Neuronal stem cell (in vitro differentiated cells): ENCODE measurements around the gene LHX4.

Experiments
- DNase-seq: peaks from one replicate; pipeline ENCODE4 v3.0.0-alpha.2; 2013; ENCODE audit warnings: low spot score
- H2AFZ ChIP-seq: one replicate; pipeline ENCODE4 v1.6.1; 2013; ENCODE audit warnings: mild to moderate bottlenecking, low read length, inconsistent platforms
- H2AK5ac ChIP-seq: 2 replicates; pipeline ENCODE4 v1.6.1; 2013; ENCODE audit warnings: low read depth, mild to moderate bottlenecking, inconsistent platforms, low read length, moderate library complexity, mixed read lengths
- H2BK120ac ChIP-seq: 2 replicates; pipeline ENCODE4 v1.6.1; 2013; ENCODE audit warnings: low read depth, mild to moderate bottlenecking, inconsistent platforms, low read length, moderate library complexity, mixed read lengths
- H2BK12ac ChIP-seq: one replicate; pipeline ENCODE4 v1.6.1; 2013; ENCODE audit warnings: low read length, inconsistent platforms
- H2BK15ac ChIP-seq: 2 replicates; pipeline ENCODE4 v1.6.1; 2013; ENCODE audit warnings: mild to moderate bottlenecking, low read length, inconsistent platforms, mixed read lengths
- H2BK5ac ChIP-seq: one replicate; pipeline ENCODE4 v1.6.1; 2013; ENCODE audit warnings: inconsistent platforms, mild to moderate bottlenecking, low read length, moderate library complexity
- H3K14ac ChIP-seq: one replicate; pipeline ENCODE4 v1.6.1; 2013; ENCODE audit warnings: low read length, inconsistent platforms
- H3K18ac ChIP-seq: 2 replicates; pipeline ENCODE4 v1.6.1; 2013; ENCODE audit warnings: low read length, inconsistent platforms
- H3K23ac ChIP-seq: 2 replicates; pipeline ENCODE4 v1.6.1; 2013; ENCODE audit warnings: low read depth, mild to moderate bottlenecking, mixed read lengths, low read length, inconsistent platforms; ENCODE audit not compliant: poor library complexity
- H3K27ac ChIP-seq: replicated peaks from 3 replicates; pipeline ENCODE4 v1.5.1; 2013; ENCODE audit warnings: low read length, inconsistent platforms
- H3K27me3 ChIP-seq, 3 experiments: 2 replicates each; pipeline ENCODE4 v1.6.1; 2013; ENCODE audit warnings: low read length in 3 of 3, mild to moderate bottlenecking in 2 of 3, inconsistent platforms in 1 of 3, low read depth in 1 of 3, mixed read lengths in 1 of 3, moderate library complexity in 1 of 3; ENCODE audit not compliant: control insufficient read depth in 3 of 3, insufficient read depth in 3 of 3
- H3K36me3 ChIP-seq, 2 donors: replicated peaks in 1 of 2; 2 replicates each; pipeline ENCODE4 v1.6.1; 2013; ENCODE audit warnings: low read length in 2 of 2; ENCODE audit not compliant: control insufficient read depth in 2 of 2, insufficient read depth in 2 of 2
- H3K4ac ChIP-seq: 2 replicates; pipeline ENCODE4 v1.6.1; 2013; ENCODE audit warnings: inconsistent platforms, mild to moderate bottlenecking, low read length, moderate library complexity
- H3K4me1 ChIP-seq, 2 donors: 1 replicate in 1 of 2; 2 replicates in 1 of 2; pipeline ENCODE4 v1.6.1; 2013; ENCODE audit warnings: low read length in 2 of 2, low read depth in 1 of 2; ENCODE audit not compliant: control insufficient read depth in 2 of 2, insufficient read depth in 1 of 2
- H3K4me2 ChIP-seq: one replicate; pipeline ENCODE4 v1.6.1; 2013; ENCODE audit warnings: mild to moderate bottlenecking, low read length, inconsistent platforms; ENCODE audit not compliant: insufficient read depth, poor library complexity, severe bottlenecking
- H3K4me3 ChIP-seq, 2 donors: 2 replicates each; pipeline ENCODE4 v1.5.1; 2013; ENCODE audit warnings: low read length in 2 of 2, mild to moderate bottlenecking in 2 of 2, inconsistent platforms in 1 of 2, moderate library complexity in 1 of 2
- H3K79me1 ChIP-seq: one replicate; pipeline ENCODE4 v1.6.1; 2013; ENCODE audit warnings: low read depth, mild to moderate bottlenecking, inconsistent platforms, low read length, moderate library complexity
- H3K9ac ChIP-seq: one replicate; pipeline ENCODE4 v1.6.1; 2013; ENCODE audit warnings: mild to moderate bottlenecking, low read depth, low read length, inconsistent platforms; ENCODE audit not compliant: poor library complexity
- H3K9me3 ChIP-seq, 2 donors: replicated peaks in 1 of 2; 2 replicates each; pipeline versions ENCODE3 to v1.6.1; 2013; ENCODE audit warnings: low read length in 2 of 2, mild to moderate bottlenecking in 2 of 2, inconsistent platforms in 1 of 2, low read depth in 1 of 2, mixed read lengths in 1 of 2, moderate library complexity in 1 of 2; ENCODE audit not compliant: control insufficient read depth in 2 of 2, insufficient read depth in 1 of 2
- H4K8ac ChIP-seq: one replicate; pipeline ENCODE4 v1.6.1; 2013; ENCODE audit warnings: low read depth, mild to moderate bottlenecking, inconsistent platforms, low read length, moderate library complexity
- H4K91ac ChIP-seq: one replicate; pipeline ENCODE4 v1.6.1; 2013; ENCODE audit warnings: low read length, low read depth, mild to moderate bottlenecking, inconsistent platforms; ENCODE audit not compliant: poor library complexity
- WGBS, 2 donors: extraction: QIAGEN DNeasy Blood & Tissue Kit; methylation state at CpG; one replicate each; pipeline ENCODE4 v1.1.7; 2013; ENCODE audit warnings: missing lambda C conversion rate in 2 of 2, mixed read lengths in 1 of 2; ENCODE audit not compliant: insufficient read length in 2 of 2, insufficient replicate concordance in 1 of 2; ENCODE audit errors: extremely low coverage in 2 of 2; 5-methylcytosine and 5-hydroxymethylcytosine counted together

The LHX4 gene

DNA sequence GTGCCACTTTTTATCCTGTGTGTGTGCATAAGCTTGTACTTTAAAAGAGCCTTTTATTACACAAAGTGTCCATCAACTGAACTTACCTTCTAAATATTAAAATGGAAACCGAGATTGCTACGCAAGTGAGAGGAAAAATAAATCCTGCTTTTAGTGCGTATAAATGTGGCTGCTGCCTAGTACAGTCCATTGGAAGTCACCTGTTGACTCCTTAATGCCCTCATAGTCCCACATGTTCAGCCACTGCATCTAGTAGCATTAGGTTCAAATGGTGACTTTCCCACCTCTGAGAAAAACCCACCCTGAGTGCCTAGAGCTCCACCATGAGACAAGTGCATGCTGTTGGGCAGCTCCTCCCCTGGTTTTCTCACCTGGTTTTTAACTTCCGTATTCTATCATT, 53.0 kb downstream of the LHX4 start:
- Histone ChIP-seq H2AFZ (no peak overlapping the region), H2BK15ac (no peak overlapping the region)
- WGBS, 2 donors: no CpG with 5 or more reads among the region's 4 CpGs

DNA sequence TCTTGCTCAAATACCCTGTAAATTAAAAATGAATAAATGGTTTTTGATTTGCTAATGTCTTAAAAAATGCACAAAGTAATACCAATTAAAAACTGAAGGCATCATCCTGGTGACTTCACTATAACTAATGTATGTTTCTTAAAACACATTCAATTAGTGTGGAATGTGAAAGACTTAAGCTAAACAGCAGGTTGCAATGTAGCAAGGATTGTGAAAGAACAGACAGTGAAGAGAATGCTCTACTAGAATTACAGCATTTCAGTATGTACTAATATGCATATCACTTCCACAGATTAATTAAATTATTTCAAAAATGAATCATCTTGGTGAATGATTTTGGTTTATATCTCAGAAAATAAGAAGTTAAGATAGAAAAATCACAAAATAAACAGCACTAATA, 56.4 kb downstream of the LHX4 start:
- Histone ChIP-seq H2AK5ac (no peak overlapping the region), H3K4me1 (no peaks in the 10 kb centered on the region), H2BK5ac (no peak overlapping the region), H2AFZ (no peak overlapping the region), H4K91ac (no peak overlapping the region), H3K4ac (no peak overlapping the region), H3K14ac (no peak overlapping the region), H3K23ac (no peak overlapping the region), H3K4me3 (no peak overlapping the region), H3K9ac (no peak overlapping the region), H3K9me3 (no peaks in the 10 kb centered on the region), H2BK120ac (no peak overlapping the region), H3K4me2 (no peak overlapping the region), H3K79me1 (no peaks in the 10 kb centered on the region), H3K27me3 (no peaks in the 10 kb centered on the region), H2BK12ac (no peak overlapping the region), H3K36me3 (peaks cover 0 to 47% of the 10 kb centered on the region in 2 donors), H3K18ac (no peak overlapping the region), H3K27ac (no peak overlapping the region), H4K8ac (no peak overlapping the region), H2BK15ac (no peak overlapping the region)
- DNase-seq: no peak

More for the DNA sequence above, 53.0 kb downstream of the LHX4 start:
- H2BK120ac ChIP-seq: no peak overlapping the region
- H4K91ac ChIP-seq: no peak overlapping the region
- no peak overlapping the region for H2AK5ac ChIP-seq
- no peak overlapping the region for H2BK12ac ChIP-seq
- no peak overlapping the region for H3K27ac ChIP-seq
- H3K9ac ChIP-seq: no peak overlapping the region
- no peak overlapping the region for H3K4ac ChIP-seq
- no peak overlapping the region for H3K4me2 ChIP-seq
- H3K4me3 ChIP-seq: no peak overlapping the region
- no peaks in the 10 kb centered on the region for H3K9me3 ChIP-seq
- no peaks in the 10 kb centered on the region for H3K79me1 ChIP-seq
- H3K14ac ChIP-seq: no peak overlapping the region
- H3K4me1 ChIP-seq: peaks cover 0 to 8% of the 10 kb centered on the region in 2 donors
- peaks cover 0 to 71% of the 10 kb centered on the region in 2 donors for H3K36me3 ChIP-seq
- H3K27me3 ChIP-seq: no peaks in the 10 kb centered on the region
- H4K8ac ChIP-seq: no peak overlapping the region
- DNase-seq: no peak
- no peak overlapping the region for H3K23ac ChIP-seq
- no peak overlapping the region for H2BK5ac ChIP-seq
- H3K18ac ChIP-seq: no peak overlapping the region

DNA sequence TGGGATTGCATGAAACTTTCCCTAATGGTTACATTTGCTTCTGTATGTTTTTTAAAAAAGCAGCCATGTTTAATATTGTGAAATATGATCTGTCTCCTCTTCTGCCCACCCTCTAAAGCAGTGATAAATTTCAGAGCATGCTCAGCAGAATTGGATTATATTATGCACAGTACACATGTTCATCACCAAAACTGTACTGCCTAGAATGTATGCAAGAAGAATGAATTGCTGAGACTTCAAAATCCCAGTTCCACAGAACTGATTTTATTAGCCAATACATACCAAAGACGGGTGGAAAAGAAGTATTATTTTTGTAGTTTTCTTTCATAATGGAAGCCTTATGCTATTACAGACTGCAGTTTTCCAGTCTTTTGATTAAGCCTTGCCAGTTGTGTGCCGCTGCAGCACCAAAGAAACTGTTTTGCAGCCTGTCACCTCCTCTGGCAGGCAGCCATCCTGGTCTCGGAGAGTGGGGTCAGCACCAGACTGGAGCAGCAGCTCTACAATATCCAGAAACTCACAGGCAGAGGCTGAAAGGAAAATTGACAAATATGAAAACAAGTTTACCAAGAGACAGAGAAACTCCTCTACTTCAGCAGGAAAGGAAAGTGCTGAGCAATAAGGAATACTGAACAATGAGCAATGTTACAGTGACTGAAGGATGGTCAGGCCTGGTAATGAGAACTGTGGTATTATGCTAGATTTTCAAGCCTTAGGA, 58.1 kb downstream of the LHX4 start:
- Histone ChIP-seq H3K4me3 (no peak overlapping the region), H2BK12ac (no peak overlapping the region), H3K36me3 (peaks cover 0 to 40% of the 10 kb centered on the region in 2 donors), H3K27me3 (no peaks in the 10 kb centered on the region), H3K9ac (no peak overlapping the region), H2BK120ac (no peak overlapping the region), H4K91ac (no peak overlapping the region), H4K8ac (no peak overlapping the region), H3K4ac (no peak overlapping the region), H3K27ac (no peak overlapping the region), H3K4me1 (no peaks in the 10 kb centered on the region), H2BK15ac (no peak overlapping the region), H3K23ac (no peak overlapping the region), H2BK5ac (no peak overlapping the region), H2AK5ac (no peak overlapping the region), H3K4me2 (no peak overlapping the region), H2AFZ (no peak overlapping the region), H3K18ac (no peak overlapping the region), H3K79me1 (no peaks in the 10 kb centered on the region), H3K9me3 (peaks cover 0 to 4% of the 10 kb centered on the region in 2 donors), H3K14ac (no peak overlapping the region)
- DNase-seq: no peak
- no CpG with 5 or more reads among the region's 3 CpGs for WGBS, 2 donors

DNA sequence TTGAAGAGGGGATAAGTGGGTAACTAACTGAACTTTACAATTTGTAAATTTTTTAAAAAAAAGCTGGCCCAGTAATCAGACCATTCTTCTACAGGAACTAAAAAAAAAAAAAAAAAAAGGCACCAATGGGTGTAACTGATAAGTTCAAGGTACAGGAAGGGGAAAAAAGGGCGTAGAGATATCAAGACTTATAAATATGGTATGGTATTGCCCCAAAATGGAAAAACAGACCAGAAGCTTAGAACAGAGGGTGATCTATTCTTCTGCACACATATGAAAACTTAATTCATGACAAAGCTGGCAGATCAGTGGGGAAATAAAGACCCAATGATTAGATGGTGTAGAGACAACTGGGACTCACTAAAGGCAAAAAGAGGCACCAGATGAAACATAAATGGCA, 58.9 kb downstream of the LHX4 start:
- H3K9ac ChIP-seq: no peak overlapping the region
- H3K23ac ChIP-seq: no peak overlapping the region
- H3K79me1 ChIP-seq: no peaks in the 10 kb centered on the region
- no peak overlapping the region for H4K91ac ChIP-seq
- H3K4me3 ChIP-seq: no peak overlapping the region
- H4K8ac ChIP-seq: no peak overlapping the region
- no peak overlapping the region for H2BK5ac ChIP-seq
- H3K4me1 ChIP-seq: no peaks in the 10 kb centered on the region
- no peak overlapping the region for H2AK5ac ChIP-seq
- H3K18ac ChIP-seq: no peak overlapping the region
- no peak overlapping the region for H2AFZ ChIP-seq
- peaks cover 0 to 34% of the 10 kb centered on the region in 2 donors for H3K36me3 ChIP-seq
- no peak overlapping the region for H2BK120ac ChIP-seq
- H3K27ac ChIP-seq: no peak overlapping the region
- peaks cover 0 to 4% of the 10 kb centered on the region in 2 donors for H3K9me3 ChIP-seq
- WGBS, 2 donors: no CpG with 5 or more reads among the region's 1 CpG
- no peak for DNase-seq
- no peak overlapping the region for H2BK12ac ChIP-seq
- no peak overlapping the region for H3K4ac ChIP-seq
- no peak overlapping the region for H3K4me2 ChIP-seq
- no peaks in the 10 kb centered on the region for H3K27me3 ChIP-seq
- no peak overlapping the region for H2BK15ac ChIP-seq
- no peak overlapping the region for H3K14ac ChIP-seq
